Measurements from ENCODE around the gene TGM6.

The TGM6 gene

GRCh38 chr20:2459981-2460751 lies 79.5 kb downstream of the TGM6 start:
- DNase-seq = no peak

- no peak for DNase-seq
Measured at GRCh38 chr20:2460752-2461424, 80.2 kb downstream of the TGM6 start.

- no peak for DNase-seq
Measured at GRCh38 chr20:2462484-2462883, 81.8 kb downstream of the TGM6 start.

- no peak for DNase-seq
Measured at GRCh38 chr20:2463616-2464365, 83.1 kb downstream of the TGM6 start.

GRCh38 chr20:2465100-2465499 lies 84.4 kb downstream of the TGM6 start:
- no peak for DNase-seq

GRCh38 chr20:2467412-2467811 lies 86.7 kb downstream of the TGM6 start:
- no peak for DNase-seq

GRCh38 chr20:2468581-2469407 lies 88.1 kb downstream of the TGM6 start:
- no peak for DNase-seq

- DNase-seq = no peak
Measured at GRCh38 chr20:2469991-2470422, 89.3 kb downstream of the TGM6 start.

- DNase-seq = peak; percentile 90
Measured at GRCh38 chr20:2470423-2471193, 89.9 kb downstream of the TGM6 start, which contains the start of gene SNRPB. Gene SNRPB, minus strand, starts transcription at chr20:2470789. Its CDS starts 99 bp downstream, at chr20:2470690.

- no peak for DNase-seq
Measured at GRCh38 chr20:2473516-2473915, 92.8 kb downstream of the TGM6 start.

- DNase-seq = no peak
Measured at GRCh38 chr20:2475850-2476741, 95.4 kb downstream of the TGM6 start.

- DNase-seq = no peak
Measured at GRCh38 chr20:2476742-2477615, 96.3 kb downstream of the TGM6 start.

- no peak for DNase-seq
Measured at GRCh38 chr20:2480381-2480780, 99.7 kb downstream of the TGM6 start.
